Suppressor macrophage treated with lipopolysaccharide for 1 hour (primary cell): Measurements from ENCODE around the gene STARD8.

ENCODE experiments used
- DNase-seq, 3 donors: peaks; one replicate each; pipeline ENCODE4 v3.0.0-alpha.2; 2020 to 2022

The STARD8 gene

GRCh38 chrX:68691921-68692320 is 44.5 kb downstream of the STARD8 start:
- DNase-seq = no peak

GRCh38 chrX:68692651-68693050 is 45.2 kb downstream of the STARD8 start:
- DNase-seq = no peak

GRCh38 chrX:68693481-68694434 is 46.3 kb downstream of the STARD8 start:
- peak; percentile 85 to 94 (median 88) for DNase-seq

- peak; percentile 70 to 76 (median 76) for DNase-seq
These were observed 47.2 kb downstream of the STARD8 start for GRCh38 chrX:68694435-68695205.

- DNase-seq = peak in 1 of 3 donors; percentile 38
These were observed 47.9 kb downstream of the STARD8 start for GRCh38 chrX:68695206-68695845.

GRCh38 chrX:68696267-68696990 is 49.0 kb downstream of the STARD8 start:
- peak; percentile 48 to 61 (median 51) for DNase-seq

- no peak for DNase-seq
These were observed 49.6 kb downstream of the STARD8 start for GRCh38 chrX:68697036-68697435.

GRCh38 chrX:68697465-68698125 is 50.1 kb downstream of the STARD8 start:
- no peak for DNase-seq

- DNase-seq = peak; percentile 65 to 68 (median 67)
These were observed 51.5 kb downstream of the STARD8 start for GRCh38 chrX:68698942-68699341.

GRCh38 chrX:68699960-68700746 is 52.7 kb downstream of the STARD8 start:
- peak; percentile 75 to 88 (median 83) for DNase-seq

GRCh38 chrX:68703369-68703768 is 55.9 kb downstream of the STARD8 start:
- no peak for DNase-seq

GRCh38 chrX:68703846-68704245 is 56.4 kb downstream of the STARD8 start:
- no peak for DNase-seq

- no peak for DNase-seq
These were observed 58.5 kb downstream of the STARD8 start for GRCh38 chrX:68705986-68706385.

GRCh38 chrX:68708503-68709290 is 61.2 kb downstream of the STARD8 start:
- no peak for DNase-seq

GRCh38 chrX:68710870-68711576 is 63.6 kb downstream of the STARD8 start:
- DNase-seq = peak in 1 of 3 donors; percentile 25

- no peak for DNase-seq
These were observed 64.4 kb downstream of the STARD8 start for GRCh38 chrX:68711845-68712244.

- no peak for DNase-seq
These were observed 67.4 kb downstream of the STARD8 start for GRCh38 chrX:68714856-68715255.

- DNase-seq = no peak
These were observed 69.7 kb downstream of the STARD8 start for GRCh38 chrX:68717196-68717595.

GRCh38 chrX:68717663-68718442 is 70.4 kb downstream of the STARD8 start:
- no peak for DNase-seq
